ENCODE measurements around the gene SCUBE3.

DNA sequence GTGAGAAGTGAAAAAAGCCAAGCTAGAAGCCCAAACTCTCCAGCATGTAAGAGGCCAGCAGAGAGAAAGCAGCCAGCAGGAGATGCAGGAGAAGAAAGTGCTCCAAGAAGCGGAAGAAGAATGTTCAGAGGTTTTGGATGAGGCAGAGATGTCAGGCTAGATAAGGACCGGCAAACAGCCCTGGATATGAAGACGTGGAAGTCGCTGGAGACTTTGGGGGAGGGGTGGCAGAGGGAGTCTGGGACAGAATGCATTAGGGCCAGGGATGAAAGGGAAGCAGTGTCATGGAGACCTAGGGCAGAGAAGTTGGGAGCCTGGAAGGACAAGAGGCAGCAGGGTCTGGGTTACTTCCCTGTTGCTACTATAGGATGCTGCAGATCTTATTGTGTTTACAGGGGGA lies 5.3 kb upstream of the SCUBE3 start:
- TF ChIP-seq NFE2L1 (CRISPR knock-in tag; IDR thresholded peaks at IDR 0.05; ENCODE audit: borderline replicate concordance) (no peak), TBX3 (IDR thresholded peaks at IDR 0.05; ENCODE audit: borderline replicate concordance) (no peak), SMARCE1 (IDR thresholded peaks at IDR 0.05; ENCODE audit: borderline replicate concordance) (no peak), ASH2L (IDR thresholded peaks at IDR 0.05; ENCODE audit: insufficient read length, low read depth, low read length) (no peak), NBN (conservative IDR thresholded peaks at IDR 0.05) (no peak), ELF4 (CRISPR knock-in tag; IDR thresholded peaks at IDR 0.05; ENCODE audit: borderline replicate concordance) (no peak)
